Activated naive CD4-positive, alpha-beta T cell treated with anti-CD3 and anti-CD28 coated beads for 36 hours (primary cell): Measurements from ENCODE around the gene PRKCE. TPM values are rescaled to one million over a fixed set of nuclear protein-coding genes. Genes with fewer than 3 reads are reported as not detected.

Source experiments
- CTCF ChIA-PET: fragments of 350-600 bp; sonication (Branson Sonifier 250); formaldehyde crosslinking; loops from one replicate; lab custom pipeline; 2021; ENCODE audit warnings: antibody characterized with exemption; lab: Charles Lee
- DNase-seq: peaks from one replicate; pipeline ENCODE4 v3.0.0-alpha.2; 2020
- H3K27ac Mint-ChIP-seq: one replicate; pipeline ENCODE4 v1.8.0; 2021; ENCODE audit warnings: mild to moderate bottlenecking, mixed read lengths
- H3K27me3 Mint-ChIP-seq: one replicate; pipeline ENCODE4 v1.8.0; 2021; ENCODE audit warnings: low read depth, mixed read lengths
- H3K36me3 Mint-ChIP-seq: one replicate; pipeline ENCODE4 v1.8.0; 2021; ENCODE audit warnings: low read depth, mixed read lengths
- H3K4me1 Mint-ChIP-seq: one replicate; pipeline ENCODE4 v1.8.0; 2021; ENCODE audit warnings: low read depth, mixed read lengths
- H3K4me3 Mint-ChIP-seq: one replicate; pipeline ENCODE4 v1.8.0; 2021; ENCODE audit warnings: mild to moderate bottlenecking, moderate library complexity, mixed read lengths
- H3K9me3 Mint-ChIP-seq: one replicate; pipeline ENCODE4 v1.8.0; 2021; ENCODE audit warnings: mixed read lengths
- intact Hi-C: fragments of 100-400 bp; cut with micrococcal nuclease; formaldehyde crosslinking; loops from one replicate; pipeline ENCODE4 v1.15.1; 2023
- total RNA-seq, 2 experiments: library from RNA; stranded (reverse); gene quantifications; one replicate each; pipeline ENCODE4 v1.2.3, GENCODE V29; 2021

Gene PRKCE
- total RNA-seq, 2 experiments from 2014 or later, result 9.4 to 10.6 TPM

DNA sequence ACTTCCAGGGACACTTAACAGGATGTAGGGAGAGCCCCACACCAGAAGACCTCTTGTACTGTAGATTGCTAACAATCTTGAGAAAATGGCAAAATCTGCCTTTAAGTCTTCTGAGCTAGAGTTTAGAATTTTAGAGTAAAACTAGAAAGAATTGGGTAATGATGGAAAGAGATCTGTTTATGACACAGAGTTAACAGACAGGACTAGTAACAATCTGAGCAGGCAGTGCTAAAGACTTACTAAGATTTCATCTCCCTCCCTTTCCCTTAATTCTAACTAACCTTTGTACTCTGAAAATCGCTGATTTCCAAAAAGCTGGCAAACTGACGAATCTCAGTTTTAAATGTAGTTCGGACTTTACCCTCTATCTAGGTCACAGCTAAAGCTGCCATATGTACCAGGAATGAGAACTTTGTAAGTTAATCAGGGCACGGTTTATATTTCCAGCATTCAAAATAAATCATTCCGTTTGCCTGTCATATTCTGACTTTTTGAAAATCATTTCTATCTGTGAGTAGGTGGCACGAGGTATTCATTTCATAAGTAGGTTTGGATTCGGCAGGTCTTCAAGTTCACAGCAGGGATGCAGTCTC, 389.2 kb downstream of the PRKCE start:
- Mint-ChIP-seq H3K27ac (no peak overlapping the region), H3K36me3 (no peaks in the 10 kb centered on the region), H3K9me3 (no peaks in the 10 kb centered on the region), H3K27me3 (no peaks in the 10 kb centered on the region), H3K4me1 (peaks cover 3% of the 10 kb centered on the region), H3K4me3 (no peak overlapping the region)
- intact Hi-C loops, result no loop called here
- no peak for DNase-seq
- CTCF ChIA-PET, result no interaction called here

DNA sequence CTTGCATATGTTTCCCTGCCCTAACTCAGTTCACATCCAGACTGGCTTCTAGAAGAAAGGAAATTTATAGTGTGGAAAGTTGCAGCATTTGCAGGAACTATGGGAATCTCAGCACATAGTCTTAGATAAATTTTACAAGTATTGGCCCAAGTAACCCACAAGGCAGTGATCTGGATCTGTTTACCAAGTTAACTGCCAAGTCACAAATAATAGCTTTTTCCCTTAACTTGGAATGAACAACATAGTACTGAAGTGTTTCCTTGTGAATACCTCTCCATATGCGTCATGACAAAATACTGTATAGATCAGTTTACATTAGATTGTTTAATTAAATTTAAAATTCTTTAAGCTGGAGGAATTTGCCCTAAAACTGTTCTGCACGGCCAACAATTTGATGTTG, 390.0 kb downstream of the PRKCE start:
- intact Hi-C loops, result no loop called here
- Mint-ChIP-seq H3K36me3 (no peaks in the 10 kb centered on the region), H3K27me3 (no peaks in the 10 kb centered on the region), H3K4me1 (peaks cover 6% of the 10 kb centered on the region), H3K27ac (no peak overlapping the region), H3K9me3 (no peaks in the 10 kb centered on the region), H3K4me3 (no peak overlapping the region)
- CTCF ChIA-PET, result interaction anchor here (0.8 kb wide), 1 partner anchor 22 kb away, joined by 3 read pairs; no protein-coding TSS in a partner anchor
- DNase-seq, result no peak

DNA sequence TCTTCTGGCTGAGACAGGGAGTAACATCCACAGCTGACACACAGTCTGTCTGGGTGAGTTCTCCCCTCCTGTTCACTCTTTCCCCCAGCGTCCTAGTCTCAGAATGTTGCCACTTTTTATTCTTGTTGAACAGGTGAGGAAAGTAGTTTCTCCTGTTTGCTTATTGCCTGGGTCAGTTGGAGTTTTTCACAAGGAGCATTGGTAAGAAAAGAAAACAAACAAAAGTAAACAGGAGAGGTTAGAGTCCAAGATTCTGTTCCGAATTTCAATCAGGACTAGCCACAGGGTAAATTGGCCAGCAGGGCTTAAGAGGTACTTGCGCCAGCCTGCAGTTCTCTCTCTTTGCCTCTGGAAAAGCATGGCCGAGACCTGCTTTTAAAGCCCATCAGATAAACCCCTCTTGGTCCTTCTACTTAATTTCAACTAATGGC, 390.7 kb downstream of the PRKCE start:
- no peaks in the 10 kb centered on the region for H3K9me3 Mint-ChIP-seq
- DNase-seq, result no peak
- no peaks in the 10 kb centered on the region for H3K36me3 Mint-ChIP-seq
- H3K4me3 Mint-ChIP-seq, result no peak overlapping the region
- CTCF ChIA-PET, result interaction anchor here (0.8 kb wide), 1 partner anchor 21 kb away, joined by 3 read pairs; no protein-coding TSS in a partner anchor
- H3K27ac Mint-ChIP-seq, result no peak overlapping the region
- H3K4me1 Mint-ChIP-seq, result peaks cover 6% of the 10 kb centered on the region
- intact Hi-C loops, result no loop called here
- H3K27me3 Mint-ChIP-seq, result no peaks in the 10 kb centered on the region

DNA sequence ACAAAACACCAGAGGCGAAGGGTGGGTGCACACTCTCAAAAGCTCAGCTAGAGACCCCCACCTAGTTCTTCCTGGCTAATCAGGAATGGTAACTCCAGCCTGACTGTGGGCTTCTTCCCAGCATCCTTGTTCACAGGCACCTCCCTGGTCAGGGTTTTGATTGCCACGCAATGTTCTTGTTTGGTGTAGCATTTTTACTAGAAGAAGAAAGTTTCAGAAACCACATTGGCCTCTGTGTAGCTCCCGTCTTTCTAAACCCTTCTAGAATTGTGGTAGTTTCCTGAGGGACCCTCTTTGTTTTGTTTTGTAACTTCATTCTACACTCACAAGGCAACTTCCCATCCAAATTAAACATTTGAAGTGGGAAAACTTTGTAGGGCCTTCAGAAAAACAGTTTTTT, 391.2 kb downstream of the PRKCE start:
- no peaks in the 10 kb centered on the region for H3K27me3 Mint-ChIP-seq

DNA sequence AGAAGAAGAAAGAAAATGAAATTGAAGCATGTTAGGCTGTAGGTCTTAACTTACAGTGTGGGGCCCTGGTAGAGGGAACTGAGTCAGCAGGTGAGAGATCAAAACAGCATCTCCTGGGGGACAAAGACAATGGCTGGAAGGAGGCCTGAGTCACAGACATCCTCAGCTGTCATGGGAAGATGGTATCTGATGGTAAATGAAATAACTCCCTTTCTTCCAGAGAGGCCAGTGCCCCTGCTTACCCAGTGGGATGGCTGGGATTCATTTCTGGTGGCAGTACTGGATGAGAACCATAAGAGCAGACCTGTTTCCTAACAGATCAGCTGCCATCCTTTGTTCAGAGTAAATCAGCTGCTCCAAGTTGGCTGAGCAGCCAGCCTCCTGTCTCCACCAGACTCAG, 394.4 kb downstream of the PRKCE start:
- H3K36me3 Mint-ChIP-seq, result no peaks in the 10 kb centered on the region
- intact Hi-C loops, result loop anchor here (1.0 kb wide), 1 partner anchor 13 kb away; no protein-coding TSS in a partner anchor
- H3K9me3 Mint-ChIP-seq, result no peaks in the 10 kb centered on the region
- no peak overlapping the region for H3K4me3 Mint-ChIP-seq
- no peak overlapping the region for H3K27ac Mint-ChIP-seq
- CTCF ChIA-PET, result interaction anchor here (1.7 kb wide), 1 partner anchor 17 kb away, joined by 5 read pairs; no protein-coding TSS in a partner anchor
- H3K27me3 Mint-ChIP-seq, result no peaks in the 10 kb centered on the region
- DNase-seq, result peak; percentile 39
- H3K4me1 Mint-ChIP-seq, result peaks cover 6% of the 10 kb centered on the region

More for the DNA sequence above, 391.2 kb downstream of the PRKCE start:
- DNase-seq, result no peak
- no peaks in the 10 kb centered on the region for H3K36me3 Mint-ChIP-seq
- H3K4me1 Mint-ChIP-seq, result peaks cover 6% of the 10 kb centered on the region
- CTCF ChIA-PET, result no interaction called here
- no peak overlapping the region for H3K4me3 Mint-ChIP-seq
- intact Hi-C loops, result no loop called here
- H3K27ac Mint-ChIP-seq, result no peak overlapping the region
- H3K9me3 Mint-ChIP-seq, result no peaks in the 10 kb centered on the region

DNA sequence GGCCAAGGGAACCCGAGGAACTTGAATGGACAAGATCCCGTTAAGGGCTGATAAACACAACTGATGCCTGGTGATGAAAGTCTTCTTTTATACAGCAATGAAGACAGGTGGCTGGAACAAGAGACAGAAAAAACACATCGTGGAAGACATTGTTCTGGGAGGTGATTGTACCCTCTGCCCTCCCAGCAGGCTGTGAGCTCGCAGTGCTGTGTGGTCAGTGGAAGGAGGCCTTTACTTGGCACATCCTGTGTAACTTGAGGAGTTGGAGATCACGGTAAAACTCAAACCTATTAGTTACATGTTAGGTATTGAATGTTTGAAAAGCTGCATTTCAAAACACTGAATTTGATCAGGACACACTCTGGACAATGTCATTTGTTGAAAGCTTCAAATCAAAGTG, 395.8 kb downstream of the PRKCE start:
- CTCF ChIA-PET, result interaction anchor here (1.3 to 1.7 kb wide), 2 partner anchors 12 to 15 kb away, joined by 3 to 5 read pairs; no protein-coding TSS in a partner anchor

DNA sequence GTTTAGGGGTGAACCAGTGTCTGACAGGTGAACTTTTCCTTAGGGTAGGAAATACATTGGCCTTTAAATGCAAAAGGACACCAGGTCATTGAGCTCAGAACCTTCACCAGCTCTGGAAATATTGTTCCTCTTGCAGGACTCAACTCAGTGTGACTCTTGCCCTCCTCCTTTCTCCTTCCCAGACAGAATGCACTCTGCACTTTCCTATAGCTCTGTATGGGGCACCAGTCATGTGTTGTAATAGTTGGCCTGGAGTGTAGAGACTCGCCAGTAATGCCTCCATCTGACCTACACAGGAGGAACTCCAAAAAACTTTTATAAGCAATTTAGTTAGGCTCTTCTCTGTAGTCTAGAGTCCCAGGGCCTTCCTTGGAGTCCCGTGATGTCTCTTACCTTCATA, 397.2 kb downstream of the PRKCE start:
- Mint-ChIP-seq H3K27me3 (no peaks in the 10 kb centered on the region), H3K9me3 (no peaks in the 10 kb centered on the region), H3K4me1 (peaks cover 6% of the 10 kb centered on the region), H3K4me3 (no peak overlapping the region), H3K27ac (no peak overlapping the region), H3K36me3 (no peaks in the 10 kb centered on the region)
- intact Hi-C loops, result no loop called here
- CTCF ChIA-PET, result interaction anchor here (0.6 to 1.3 kb wide), 2 partner anchors 13 to 108 kb away, joined by 3 read pairs; no protein-coding TSS in a partner anchor
- no peak for DNase-seq

More for the DNA sequence above, 395.8 kb downstream of the PRKCE start:
- no peak for DNase-seq
- H3K27ac Mint-ChIP-seq, result no peak overlapping the region
- H3K4me3 Mint-ChIP-seq, result no peak overlapping the region
- no peaks in the 10 kb centered on the region for H3K27me3 Mint-ChIP-seq
- no peaks in the 10 kb centered on the region for H3K9me3 Mint-ChIP-seq
- peaks cover 6% of the 10 kb centered on the region for H3K4me1 Mint-ChIP-seq
- H3K36me3 Mint-ChIP-seq, result no peaks in the 10 kb centered on the region
- intact Hi-C loops, result no loop called here

DNA sequence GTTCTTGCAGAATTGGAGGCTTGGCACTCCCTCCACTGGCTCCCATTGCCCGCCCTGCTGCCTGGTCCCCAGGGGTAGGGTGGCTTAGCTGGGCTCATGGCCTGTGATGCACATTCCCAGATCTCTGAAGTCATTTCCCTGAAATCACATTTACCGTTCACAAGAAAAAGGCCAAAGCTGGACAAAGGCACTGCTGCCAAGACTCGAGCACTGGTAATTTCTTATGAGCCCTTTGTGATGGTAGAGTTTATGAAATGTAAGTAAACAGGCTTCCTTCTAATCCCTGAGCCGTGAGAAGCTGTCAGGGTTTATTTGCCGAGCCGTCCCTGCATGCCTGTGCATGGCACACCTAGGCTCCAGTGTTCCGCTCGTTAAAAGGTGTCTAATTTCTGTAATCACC, 398.6 kb downstream of the PRKCE start:
- Mint-ChIP-seq H3K27me3 (no peaks in the 10 kb centered on the region), H3K9me3 (no peaks in the 10 kb centered on the region), H3K27ac (no peak overlapping the region), H3K4me1 (peaks cover 6% of the 10 kb centered on the region), H3K4me3 (no peak overlapping the region), H3K36me3 (no peaks in the 10 kb centered on the region)
- DNase-seq, result no peak
- intact Hi-C loops, result no loop called here
- CTCF ChIA-PET, result no interaction called here

DNA sequence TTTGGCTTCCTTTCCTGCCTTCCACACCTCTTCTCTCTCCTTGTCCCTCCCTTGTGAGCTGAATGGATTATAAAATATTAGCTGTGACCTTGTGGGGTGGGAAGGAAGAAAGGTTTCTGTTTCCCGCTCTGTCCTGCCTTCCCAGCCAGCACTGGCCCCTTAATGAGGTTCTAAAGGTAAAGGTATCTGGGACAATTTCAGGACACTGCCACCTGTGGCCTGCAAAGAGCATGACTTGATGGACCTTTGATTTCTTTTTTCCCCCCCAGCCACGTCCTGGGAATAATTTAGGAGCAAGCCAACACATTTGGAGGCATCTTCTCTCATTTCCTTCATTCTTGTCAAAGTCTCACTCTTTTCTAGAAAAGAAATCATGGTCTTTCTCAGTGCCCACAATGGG, 399.0 kb downstream of the PRKCE start:
- intact Hi-C loops, result no loop called here
- H3K36me3 Mint-ChIP-seq, result no peaks in the 10 kb centered on the region
- CTCF ChIA-PET, result no interaction called here
- DNase-seq, result no peak
- H3K4me1 Mint-ChIP-seq, result peaks cover 5% of the 10 kb centered on the region
- no peaks in the 10 kb centered on the region for H3K9me3 Mint-ChIP-seq
- H3K27ac Mint-ChIP-seq, result no peak overlapping the region
- no peaks in the 10 kb centered on the region for H3K27me3 Mint-ChIP-seq
- H3K4me3 Mint-ChIP-seq, result no peak overlapping the region

DNA sequence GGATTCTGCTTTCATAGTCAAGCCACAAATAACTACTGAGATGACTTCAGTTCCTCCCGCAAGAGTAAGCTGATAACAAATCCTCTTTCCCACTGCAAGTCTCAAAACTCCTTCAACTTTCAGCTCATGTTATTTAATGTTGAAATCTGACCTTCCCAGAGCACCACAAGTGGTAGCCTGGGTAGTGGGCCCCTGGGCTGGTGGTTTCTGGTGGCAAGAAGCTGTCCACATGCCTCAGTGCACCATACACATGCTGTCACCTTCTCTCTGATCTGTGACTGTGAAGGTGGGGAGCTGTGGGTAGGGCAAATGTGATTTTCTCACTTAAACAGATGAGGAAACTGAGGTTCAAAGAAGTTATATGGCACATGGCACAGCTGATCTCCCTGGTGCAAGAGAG, 399.6 kb downstream of the PRKCE start:
- H3K4me3 Mint-ChIP-seq, result no peak overlapping the region
- no peak overlapping the region for H3K27ac Mint-ChIP-seq
- no peaks in the 10 kb centered on the region for H3K9me3 Mint-ChIP-seq
- CTCF ChIA-PET, result no interaction called here
- H3K4me1 Mint-ChIP-seq, result peaks cover under 1% of the 10 kb centered on the region
- no peaks in the 10 kb centered on the region for H3K27me3 Mint-ChIP-seq
- no peaks in the 10 kb centered on the region for H3K36me3 Mint-ChIP-seq
- no peak for DNase-seq
- intact Hi-C loops, result no loop called here

DNA sequence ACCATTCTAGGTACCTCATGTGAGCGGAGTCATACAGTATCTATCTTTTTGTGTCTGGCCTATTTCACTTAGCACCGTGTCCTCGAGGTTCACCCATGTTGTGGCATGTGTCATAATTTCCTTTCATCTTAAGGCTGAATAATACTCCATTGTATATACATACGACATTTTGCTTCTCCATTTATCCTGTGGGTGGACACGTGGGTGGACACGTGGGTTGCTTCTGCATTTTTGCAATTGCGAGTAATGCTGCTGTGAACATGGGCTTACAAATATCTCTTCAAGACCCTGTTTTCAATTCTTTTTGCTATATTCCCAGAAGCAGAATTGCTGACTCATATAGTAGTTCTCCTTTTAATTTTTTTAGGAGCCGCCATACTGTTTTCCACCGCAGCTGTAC, 402.1 kb downstream of the PRKCE start:
- CTCF ChIA-PET, result no interaction called here
- no peaks in the 10 kb centered on the region for H3K36me3 Mint-ChIP-seq
- H3K9me3 Mint-ChIP-seq, result no peaks in the 10 kb centered on the region
- no peak overlapping the region for H3K4me3 Mint-ChIP-seq
- no peaks in the 10 kb centered on the region for H3K27me3 Mint-ChIP-seq
- no peak for DNase-seq
- H3K27ac Mint-ChIP-seq, result no peak overlapping the region
- intact Hi-C loops, result no loop called here
- peaks cover 2% of the 10 kb centered on the region for H3K4me1 Mint-ChIP-seq

DNA sequence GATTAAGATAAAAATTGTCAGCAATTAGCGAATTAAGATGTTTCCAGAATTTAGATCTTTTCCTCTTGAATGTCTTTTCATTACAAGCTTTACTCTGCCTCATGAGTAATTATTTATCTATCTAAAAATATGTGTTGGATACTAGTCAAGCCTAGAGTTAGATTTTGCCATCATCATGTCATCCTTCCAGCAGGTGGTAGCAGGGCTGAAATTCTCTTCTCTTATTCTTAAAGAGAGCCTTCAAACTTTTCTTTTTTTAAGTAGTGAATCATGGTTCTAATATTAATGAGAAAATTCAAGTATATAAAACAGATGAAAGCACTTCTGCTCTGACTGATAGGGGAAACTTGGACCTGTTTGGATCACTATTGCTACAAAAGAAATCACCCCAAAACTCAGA, 405.1 kb downstream of the PRKCE start:
- Mint-ChIP-seq H3K27ac (no peak overlapping the region), H3K4me3 (no peak overlapping the region), H3K4me1 (peaks cover 2% of the 10 kb centered on the region), H3K27me3 (no peaks in the 10 kb centered on the region), H3K9me3 (no peaks in the 10 kb centered on the region), H3K36me3 (no peaks in the 10 kb centered on the region)
- no peak for DNase-seq
- CTCF ChIA-PET, result no interaction called here
- intact Hi-C loops, result no loop called here

DNA sequence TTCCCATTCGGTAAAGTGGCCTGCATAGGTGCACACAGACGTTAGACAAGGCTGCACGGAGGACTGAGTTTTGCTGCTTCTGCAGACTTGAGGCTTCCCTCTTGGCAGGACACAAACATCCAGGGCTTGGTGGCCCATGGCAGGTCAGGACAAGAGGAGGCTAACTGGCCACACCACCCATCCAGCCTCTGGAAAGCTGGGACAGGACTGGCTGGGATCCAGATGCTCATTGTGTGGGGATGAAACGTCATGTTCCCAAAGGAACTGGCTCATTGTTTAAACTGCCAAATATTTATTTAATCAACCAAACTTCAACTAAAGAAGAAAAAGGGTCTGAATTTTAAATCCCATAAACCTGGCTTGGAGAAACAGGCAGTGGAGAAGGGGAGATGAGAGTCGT, 406.7 kb downstream of the PRKCE start:
- Mint-ChIP-seq H3K27me3 (no peaks in the 10 kb centered on the region), H3K9me3 (no peaks in the 10 kb centered on the region), H3K4me1 (peaks cover 2% of the 10 kb centered on the region), H3K36me3 (no peaks in the 10 kb centered on the region), H3K4me3 (no peak overlapping the region), H3K27ac (no peak overlapping the region)
- intact Hi-C loops, result no loop called here
- no peak for DNase-seq
- CTCF ChIA-PET, result no interaction called here
